ENCODE results near the gene FAM177B. TPM values are rescaled to one million over a fixed set of nuclear protein-coding genes. Genes with fewer than 3 reads are reported as not detected.

The FAM177B gene
- total RNA-seq, 1 experiment from 2014 or later: not detected

- H3K4me3 Mint-ChIP-seq (ENCODE audit: unreplicated experiment): no peak overlapping the region
- Histone ChIP-seq H3K9me3 (no peaks in the 10 kb centered on the region), H3K27me3 (replicated peaks; ENCODE audit: control insufficient read depth, insufficient read depth, low read length) (no peaks in the 10 kb centered on the region), H3K4me3 (ENCODE audit: low read depth, low read length) (no peak overlapping the region), H3K36me3 (ENCODE audit: control insufficient read depth, insufficient read depth, low read length) (no peaks in the 10 kb centered on the region), H3K4me1 (no peaks in the 10 kb centered on the region)
- no peak for DNase-seq
- no TSS peak for BruUV-seq (replicated peaks)
- H3K4me1 Mint-ChIP-seq (ENCODE audit: low read depth, unreplicated experiment): peaks cover 8% of the 10 kb centered on the region
- CTCF ChIA-PET: no interaction called here
- H3K27ac Mint-ChIP-seq (ENCODE audit: unreplicated experiment): no peak overlapping the region
- POLR2A ChIA-PET: no interaction called here
- H3K36me3 Mint-ChIP-seq (ENCODE audit: insufficient read depth, unreplicated experiment): no peaks in the 10 kb centered on the region
- H3K9me3 Mint-ChIP-seq (ENCODE audit: unreplicated experiment): no peaks in the 10 kb centered on the region
- TF ChIP-seq, protein P1, sequence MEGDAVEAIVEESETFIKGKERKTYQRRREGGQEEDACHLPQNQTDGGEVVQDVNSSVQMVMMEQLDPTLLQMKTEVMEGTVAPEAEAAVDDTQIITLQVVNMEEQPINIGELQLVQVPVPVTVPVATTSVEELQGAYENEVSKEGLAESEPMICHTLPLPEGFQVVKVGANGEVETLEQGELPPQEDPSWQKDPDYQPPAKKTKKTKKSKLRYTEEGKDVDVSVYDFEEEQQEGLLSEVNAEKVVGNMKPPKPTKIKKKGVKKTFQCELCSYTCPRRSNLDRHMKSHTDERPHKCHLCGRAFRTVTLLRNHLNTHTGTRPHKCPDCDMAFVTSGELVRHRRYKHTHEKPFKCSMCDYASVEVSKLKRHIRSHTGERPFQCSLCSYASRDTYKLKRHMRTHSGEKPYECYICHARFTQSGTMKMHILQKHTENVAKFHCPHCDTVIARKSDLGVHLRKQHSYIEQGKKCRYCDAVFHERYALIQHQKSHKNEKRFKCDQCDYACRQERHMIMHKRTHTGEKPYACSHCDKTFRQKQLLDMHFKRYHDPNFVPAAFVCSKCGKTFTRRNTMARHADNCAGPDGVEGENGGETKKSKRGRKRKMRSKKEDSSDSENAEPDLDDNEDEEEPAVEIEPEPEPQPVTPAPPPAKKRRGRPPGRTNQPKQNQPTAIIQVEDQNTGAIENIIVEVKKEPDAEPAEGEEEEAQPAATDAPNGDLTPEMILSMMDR (IDR thresholded peaks at IDR 0.05; ENCODE audit: insufficient read depth in 1 of 2, low read depth in 1 of 2, low read length in 1 of 2, severe bottlenecking in 1 of 2, unreplicated experiment in 1 of 2): no peak
- H3K27me3 Mint-ChIP-seq (ENCODE audit: insufficient read depth, unreplicated experiment): peaks cover 7% of the 10 kb centered on the region
- intact Hi-C loops (cut with micrococcal nuclease; ENCODE audit: unreplicated experiment): no loop called here
Measured at GRCh38 chr1:222783051-222783450, 46.0 kb downstream of the FAM177B start.

- Histone ChIP-seq H3K9me3 (no peaks in the 10 kb centered on the region), H3K4me1 (no peaks in the 10 kb centered on the region), H3K4me3 (ENCODE audit: low read depth, low read length) (no peak overlapping the region), H3K27me3 (replicated peaks; ENCODE audit: control insufficient read depth, insufficient read depth, low read length) (no peaks in the 10 kb centered on the region), H3K36me3 (ENCODE audit: control insufficient read depth, insufficient read depth, low read length) (no peaks in the 10 kb centered on the region)
- no peak for DNase-seq
- TF ChIP-seq, protein P1 (IDR thresholded peaks at IDR 0.05; ENCODE audit: insufficient read depth in 1 of 2, low read depth in 1 of 2, low read length in 1 of 2, severe bottlenecking in 1 of 2, unreplicated experiment in 1 of 2): no peak
- Mint-ChIP-seq H3K9me3 (ENCODE audit: unreplicated experiment) (no peaks in the 10 kb centered on the region), H3K27ac (ENCODE audit: unreplicated experiment) (no peak overlapping the region), H3K4me3 (ENCODE audit: unreplicated experiment) (no peak overlapping the region), H3K27me3 (ENCODE audit: insufficient read depth, unreplicated experiment) (peaks cover 7% of the 10 kb centered on the region), H3K36me3 (ENCODE audit: insufficient read depth, unreplicated experiment) (no peaks in the 10 kb centered on the region), H3K4me1 (ENCODE audit: low read depth, unreplicated experiment) (peaks cover 8% of the 10 kb centered on the region)
- intact Hi-C loops (cut with micrococcal nuclease; ENCODE audit: unreplicated experiment): no loop called here
- ChIA-PET CTCF (interaction anchor here (1.0 kb wide), 1 partner anchor 46 kb away, joined by 4 read pairs; no protein-coding TSS in a partner anchor), POLR2A (no interaction called here)
- BruUV-seq (replicated peaks): no TSS peak
Measured at GRCh38 chr1:222784371-222784770, 47.4 kb downstream of the FAM177B start.

DNA sequence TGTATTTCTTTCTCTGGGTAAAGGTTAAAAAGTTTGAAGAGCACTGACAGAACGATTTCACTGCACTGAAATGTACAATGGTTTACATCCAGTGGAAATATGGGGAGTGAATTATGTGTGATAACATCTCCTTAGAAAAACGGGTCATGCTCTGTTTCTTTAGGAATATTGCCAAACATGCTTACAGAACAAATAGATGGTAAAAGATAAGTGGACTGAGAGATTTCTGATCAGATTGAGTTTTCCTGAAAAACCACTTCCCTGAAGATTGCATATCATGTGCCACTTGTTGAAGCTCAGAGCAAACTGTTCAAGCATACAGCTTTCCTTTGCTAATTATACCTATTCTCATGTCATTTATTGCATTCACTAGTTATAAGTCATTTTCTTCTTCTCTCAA lies 47.9 kb downstream of the FAM177B start:
- TF ChIP-seq, protein P1 (IDR thresholded peaks at IDR 0.05; ENCODE audit: insufficient read depth in 1 of 2, low read depth in 1 of 2, low read length in 1 of 2, severe bottlenecking in 1 of 2, unreplicated experiment in 1 of 2): no peak
- Mint-ChIP-seq H3K36me3 (ENCODE audit: insufficient read depth, unreplicated experiment) (no peaks in the 10 kb centered on the region), H3K27ac (ENCODE audit: unreplicated experiment) (no peak overlapping the region), H3K27me3 (ENCODE audit: insufficient read depth, unreplicated experiment) (peaks cover 7% of the 10 kb centered on the region), H3K4me3 (ENCODE audit: unreplicated experiment) (no peak overlapping the region), H3K9me3 (ENCODE audit: unreplicated experiment) (no peaks in the 10 kb centered on the region), H3K4me1 (ENCODE audit: low read depth, unreplicated experiment) (peaks cover 8% of the 10 kb centered on the region)
- no peaks in the 10 kb centered on the region for H3K27me3 ChIP-seq (replicated peaks; ENCODE audit: control insufficient read depth, insufficient read depth, low read length)
- no TSS peak for BruUV-seq (replicated peaks)
- H3K9me3 ChIP-seq: no peaks in the 10 kb centered on the region
- ChIA-PET POLR2A (no interaction called here), CTCF (interaction anchor here (1.0 to 1.3 kb wide), 2 partner anchors 46 to 349 kb away, joined by 3 to 4 read pairs; no protein-coding TSS in a partner anchor)
- no peaks in the 10 kb centered on the region for H3K4me1 ChIP-seq
- H3K4me3 ChIP-seq (ENCODE audit: low read depth, low read length): no peak overlapping the region
- no peak for DNase-seq
- intact Hi-C loops (cut with micrococcal nuclease; ENCODE audit: unreplicated experiment): no loop called here
- H3K36me3 ChIP-seq (ENCODE audit: control insufficient read depth, insufficient read depth, low read length): no peaks in the 10 kb centered on the region
